GM23338 (cell line): Measurements from ENCODE around the gene EPHB1. TPM values are rescaled to one million over a fixed set of nuclear protein-coding genes. Genes with fewer than 3 reads are reported as not detected.
A peak's percentile ranks its signal among the peaks of the same experiment; 100 is the strongest.

ENCODE experiments used
- ATAC-seq: fragments of 200-7000 bp; cut with Tn5 transposase; 3 replicates; pipeline ENCODE4 v1.9.1; 2020
- DNase-seq: peaks from one replicate; pipeline ENCODE4 v3.0.0-alpha.2; 2015; ENCODE audit warnings: low spot score
- H2AFZ ChIP-seq: fragments of 200-600 bp; sonication (generic); 2 replicates; pipeline ENCODE4 v1.8.0; 2016; ENCODE audit warnings: antibody characterized with exemption, mild to moderate bottlenecking, moderate library complexity
- H3F3A ChIP-seq: fragments of 200-600 bp; sonication (generic); replicated peaks from 2 replicates; pipeline ENCODE4 v1.8.0; 2017; ENCODE audit warnings: antibody characterized with exemption, mixed run types, low read depth
- H3K27ac ChIP-seq: fragments of 200-600 bp; sonication (generic); 2 replicates; pipeline ENCODE4 v1.6.1; 2016; ENCODE audit warnings: low read depth
- H3K27me3 ChIP-seq: fragments of 200-600 bp; sonication (generic); 2 replicates; pipeline ENCODE4 v1.8.0; 2016; ENCODE audit warnings: mild to moderate bottlenecking, mixed run types, moderate library complexity; ENCODE audit not compliant: insufficient read depth
- H3K36me3 ChIP-seq: fragments of 200-600 bp; sonication (generic); 2 replicates; pipeline ENCODE4 v1.8.0; 2016; ENCODE audit warnings: mild to moderate bottlenecking; ENCODE audit not compliant: insufficient read depth
- H3K4me1 ChIP-seq: fragments of 200-600 bp; sonication (generic); 2 replicates; pipeline ENCODE4 v1.8.0; 2016; ENCODE audit warnings: mild to moderate bottlenecking, moderate library complexity; ENCODE audit not compliant: insufficient read depth
- H3K4me2 ChIP-seq: fragments of 200-600 bp; sonication (generic); 2 replicates; pipeline ENCODE4 v1.7.1; 2017; ENCODE audit warnings: mixed run types
- H3K4me3 ChIP-seq: fragments of 200-600 bp; sonication (generic); 2 replicates; pipeline ENCODE4 v1.6.1; 2016; ENCODE audit warnings: mixed run types
- H3K79me2 ChIP-seq: fragments of 200-600 bp; sonication (generic); replicated peaks from 2 replicates; pipeline ENCODE4 v1.8.0; 2017; ENCODE audit warnings: mild to moderate bottlenecking; ENCODE audit not compliant: insufficient read depth
- H3K9me2 ChIP-seq: fragments of 200-600 bp; sonication (generic); 2 replicates; pipeline ENCODE4 v1.8.0; 2017; ENCODE audit not compliant: insufficient read depth
- H4K20me1 ChIP-seq: fragments of 200-600 bp; sonication (generic); replicated peaks from 2 replicates; pipeline ENCODE4 v1.8.0; 2017; ENCODE audit warnings: mild to moderate bottlenecking; ENCODE audit not compliant: insufficient read depth
- H3K27ac Mint-ChIP-seq: 2 replicates; pipeline ENCODE4 v1.8.0; 2020; ENCODE audit warnings: inconsistent platforms, mild to moderate bottlenecking, moderate library complexity, mixed read lengths
- H3K27me3 Mint-ChIP-seq: 3 replicates; pipeline ENCODE4 v1.8.0; 2022; ENCODE audit warnings: low read depth, mild to moderate bottlenecking, moderate library complexity, mixed read lengths, inconsistent platforms; ENCODE audit not compliant: insufficient read depth, poor library complexity
- H3K36me3 Mint-ChIP-seq: 3 replicates; pipeline ENCODE4 v1.8.0; 2021; ENCODE audit warnings: low read depth, mild to moderate bottlenecking, inconsistent platforms, moderate library complexity, mixed read lengths
- H3K4me1 Mint-ChIP-seq: 3 replicates; pipeline ENCODE4 v1.8.0; 2020; ENCODE audit warnings: mild to moderate bottlenecking, inconsistent platforms, mixed read lengths
- H3K4me3 Mint-ChIP-seq: 3 replicates; pipeline ENCODE4 v1.8.0; 2021; ENCODE audit warnings: moderate library complexity, mild to moderate bottlenecking, inconsistent platforms, mixed read lengths
- H3K9me3 Mint-ChIP-seq: 3 replicates; pipeline ENCODE4 v1.8.0; 2020; ENCODE audit warnings: moderate library complexity, mild to moderate bottlenecking, inconsistent platforms, mixed read lengths
- CREB1 ChIP-seq: fragments of 250-450 bp; sonication (Bioruptor Pico); IDR thresholded peaks from 2 replicates; pipeline ENCODE4 v1.5.0; 2020; ENCODE audit warnings: low read depth, mild to moderate bottlenecking, moderate library complexity
- NANOG ChIP-seq: IDR thresholded peaks from 2 replicates; pipeline ENCODE4 v1.6.1; 2016; ENCODE audit warnings: antibody characterized with exemption, borderline replicate concordance
- STAT1 ChIP-seq: IDR thresholded peaks from one replicate; pipeline ENCODE4 v1.6.1; 2016; ENCODE audit warnings: antibody characterized with exemption; ENCODE audit not compliant: unreplicated experiment
- ZNF114 ChIP-seq: fragments of 250-450 bp; sonication (Bioruptor Pico); IDR thresholded peaks from 2 replicates; pipeline ENCODE4 v1.5.0; 2020; ENCODE audit warnings: mild to moderate bottlenecking, moderate library complexity
- ZNF331 ChIP-seq: fragments of 250-450 bp; sonication (Bioruptor Pico); IDR thresholded peaks from 2 replicates; pipeline ENCODE4 v1.5.0; 2020; ENCODE audit warnings: low read depth, mild to moderate bottlenecking, moderate library complexity
- ZNF462 ChIP-seq: fragments of 250-450 bp; sonication (Bioruptor Pico); IDR thresholded peaks from 2 replicates; pipeline ENCODE4 v1.5.0; 2020; ENCODE audit warnings: mild to moderate bottlenecking, moderate library complexity
- polyA plus RNA-seq: library from polyadenylated mRNA; unstranded; fragments of >200 nt; fragmentation: Nextera tagmentation; extraction: Ambion mirVana; gene quantifications from 2 replicates; pipeline ENCODE4 v1.2.1, GENCODE V29; 2016
- total RNA-seq: library from RNA; depleted of rRNA; stranded (reverse); fragments of >200 nt; shearing (Covaris generic); gene quantifications from 2 replicates; pipeline ENCODE4 v1.2.3, GENCODE V29; 2014
- TF ChIP-seq, protein P1 (sequence below): IDR thresholded peaks from one replicate; pipeline ENCODE4 v1.6.1; 2018; ENCODE audit warnings: antibody characterized with exemption; ENCODE audit not compliant: unreplicated experiment
- TF ChIP-seq, protein P2 (sequence below), 2 experiments: fragments of 200-600 bp in 1 of 2; sonication (generic) in 1 of 2; conservative IDR thresholded peaks; 2 replicates each; pipeline versions ENCODE4 v1.5.1 to v1.6.1; 2016 to 2017; ENCODE audit warnings: antibody characterized with exemption in 2 of 2, low read depth in 2 of 2, mild to moderate bottlenecking in 2 of 2, moderate library complexity in 1 of 2

EPHB1 gene
- total and polyA plus RNA-seq, 2 experiments from 2014 or later, result 2.7 to 5.2 TPM

- Histone ChIP-seq H3F3A (no peaks in the 10 kb centered on the region), H3K4me2 (peak overlapping the region; percentile 20; the same call in 1 of the 2 replicates), H3K27me3 (no peaks in the 10 kb centered on the region), H4K20me1 (no peaks in the 10 kb centered on the region), H3K79me2 (no peaks in the 10 kb centered on the region), H3K27ac (peak overlapping the region; percentile 83; the same call in 1 of the 2 replicates), H3K9me2 (peaks cover 34% of the 10 kb centered on the region), H3K4me1 (peaks cover 15% of the 10 kb centered on the region; the same call in 1 of the 2 replicates), H3K4me3 (no peak overlapping the region), H3K36me3 (no peaks in the 10 kb centered on the region), H2AFZ (no peak overlapping the region)
- Mint-ChIP-seq H3K27me3 (peaks cover 4% of the 10 kb centered on the region), H3K4me1 (peaks cover 32% of the 10 kb centered on the region), H3K9me3 (peaks cover 13% of the 10 kb centered on the region), H3K4me3 (peak overlapping the region; percentile 2; the same call in 1 of the 3 replicates), H3K36me3 (peaks cover 28% of the 10 kb centered on the region), H3K27ac (peak overlapping the region; percentile 55)
- ATAC-seq, result peak; percentile 82
- peak; percentile 80 for DNase-seq
- TF ChIP-seq, protein P1, sequence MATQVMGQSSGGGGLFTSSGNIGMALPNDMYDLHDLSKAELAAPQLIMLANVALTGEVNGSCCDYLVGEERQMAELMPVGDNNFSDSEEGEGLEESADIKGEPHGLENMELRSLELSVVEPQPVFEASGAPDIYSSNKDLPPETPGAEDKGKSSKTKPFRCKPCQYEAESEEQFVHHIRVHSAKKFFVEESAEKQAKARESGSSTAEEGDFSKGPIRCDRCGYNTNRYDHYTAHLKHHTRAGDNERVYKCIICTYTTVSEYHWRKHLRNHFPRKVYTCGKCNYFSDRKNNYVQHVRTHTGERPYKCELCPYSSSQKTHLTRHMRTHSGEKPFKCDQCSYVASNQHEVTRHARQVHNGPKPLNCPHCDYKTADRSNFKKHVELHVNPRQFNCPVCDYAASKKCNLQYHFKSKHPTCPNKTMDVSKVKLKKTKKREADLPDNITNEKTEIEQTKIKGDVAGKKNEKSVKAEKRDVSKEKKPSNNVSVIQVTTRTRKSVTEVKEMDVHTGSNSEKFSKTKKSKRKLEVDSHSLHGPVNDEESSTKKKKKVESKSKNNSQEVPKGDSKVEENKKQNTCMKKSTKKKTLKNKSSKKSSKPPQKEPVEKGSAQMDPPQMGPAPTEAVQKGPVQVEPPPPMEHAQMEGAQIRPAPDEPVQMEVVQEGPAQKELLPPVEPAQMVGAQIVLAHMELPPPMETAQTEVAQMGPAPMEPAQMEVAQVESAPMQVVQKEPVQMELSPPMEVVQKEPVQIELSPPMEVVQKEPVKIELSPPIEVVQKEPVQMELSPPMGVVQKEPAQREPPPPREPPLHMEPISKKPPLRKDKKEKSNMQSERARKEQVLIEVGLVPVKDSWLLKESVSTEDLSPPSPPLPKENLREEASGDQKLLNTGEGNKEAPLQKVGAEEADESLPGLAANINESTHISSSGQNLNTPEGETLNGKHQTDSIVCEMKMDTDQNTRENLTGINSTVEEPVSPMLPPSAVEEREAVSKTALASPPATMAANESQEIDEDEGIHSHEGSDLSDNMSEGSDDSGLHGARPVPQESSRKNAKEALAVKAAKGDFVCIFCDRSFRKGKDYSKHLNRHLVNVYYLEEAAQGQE, result no peak
- TF ChIP-seq ZNF114 (no peak), CREB1 (CRISPR knock-in tag) (no peak), ZNF331 (no peak), NANOG (no peak), STAT1 (no peak), ZNF462 (no peak)
- TF ChIP-seq, protein P2, sequence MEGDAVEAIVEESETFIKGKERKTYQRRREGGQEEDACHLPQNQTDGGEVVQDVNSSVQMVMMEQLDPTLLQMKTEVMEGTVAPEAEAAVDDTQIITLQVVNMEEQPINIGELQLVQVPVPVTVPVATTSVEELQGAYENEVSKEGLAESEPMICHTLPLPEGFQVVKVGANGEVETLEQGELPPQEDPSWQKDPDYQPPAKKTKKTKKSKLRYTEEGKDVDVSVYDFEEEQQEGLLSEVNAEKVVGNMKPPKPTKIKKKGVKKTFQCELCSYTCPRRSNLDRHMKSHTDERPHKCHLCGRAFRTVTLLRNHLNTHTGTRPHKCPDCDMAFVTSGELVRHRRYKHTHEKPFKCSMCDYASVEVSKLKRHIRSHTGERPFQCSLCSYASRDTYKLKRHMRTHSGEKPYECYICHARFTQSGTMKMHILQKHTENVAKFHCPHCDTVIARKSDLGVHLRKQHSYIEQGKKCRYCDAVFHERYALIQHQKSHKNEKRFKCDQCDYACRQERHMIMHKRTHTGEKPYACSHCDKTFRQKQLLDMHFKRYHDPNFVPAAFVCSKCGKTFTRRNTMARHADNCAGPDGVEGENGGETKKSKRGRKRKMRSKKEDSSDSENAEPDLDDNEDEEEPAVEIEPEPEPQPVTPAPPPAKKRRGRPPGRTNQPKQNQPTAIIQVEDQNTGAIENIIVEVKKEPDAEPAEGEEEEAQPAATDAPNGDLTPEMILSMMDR (conservative IDR thresholded peaks at IDR 0.05; ENCODE audit: low read depth in 2 of 2), result no peak
Measured at GRCh38 chr3:135260025-135260424, 465.0 kb downstream of the EPHB1 start.
